Fibroblast of the aortic adventitia (primary cell): Measurements from ENCODE around the gene ILK. TPM values are rescaled to one million over a fixed set of nuclear protein-coding genes. Genes with fewer than 3 reads are reported as not detected.
A peak's percentile ranks its signal among the peaks of the same experiment; 100 is the strongest.

Experiments used
- DNase-seq: peaks from one replicate; pipeline ENCODE4 v3.0.0-alpha.2; 2010; ENCODE audit warnings: low read depth
- H3K4me3 ChIP-seq: 2 replicates; pipeline ENCODE4 v1.5.1; 2011; ENCODE audit warnings: low read depth, mild to moderate bottlenecking, control low read depth, low read length, moderate library complexity
- CTCF ChIP-seq: IDR thresholded peaks from 2 replicates; pipeline ENCODE4 v1.5.1; 2011; ENCODE audit warnings: mild to moderate bottlenecking, low read length, control low read depth, inconsistent platforms; ENCODE audit not compliant: insufficient read depth
- total RNA-seq: library from RNA; depleted of rRNA; stranded (reverse); fragments of >200 nt; gene quantifications from 2 replicates; pipeline ENCODE4 v1.2.3, GENCODE V29; 2012; ENCODE audit warnings: low replicate concordance

The ILK gene
- total RNA-seq, 1 donor = 145 TPM

DNA sequence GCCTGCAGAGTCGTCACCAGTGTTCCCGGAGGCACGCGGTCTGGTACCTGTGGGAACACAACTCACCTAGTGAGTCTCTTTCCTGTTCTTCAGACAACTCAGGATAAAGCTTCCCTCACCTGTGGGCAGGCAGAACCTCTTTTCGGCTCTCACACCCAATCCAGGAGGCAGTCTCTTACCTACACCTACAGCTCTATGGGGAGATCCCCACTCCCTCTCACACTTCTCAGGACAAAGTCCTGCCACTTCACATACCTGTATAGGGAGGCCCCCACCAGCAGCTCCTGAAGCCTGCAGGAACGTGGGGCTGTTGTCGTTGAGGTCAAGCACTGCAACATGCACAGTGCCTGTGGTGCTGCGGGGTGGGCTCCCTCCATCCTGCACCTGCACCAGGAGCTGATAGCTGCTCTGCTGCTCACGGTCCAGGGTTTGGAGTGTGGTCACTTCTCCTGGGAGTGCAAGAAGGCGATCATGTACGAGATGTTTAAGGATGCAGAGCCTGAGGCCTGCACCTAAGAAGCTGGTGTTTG is 27.9 kb downstream of the ILK start:
- DNase-seq = no peak
- no peak for TF ChIP-seq CTCF
- no peak overlapping the region for H3K4me3 ChIP-seq

GRCh38 chr11:6632116-6633073 is 28.8 kb downstream of the ILK start:
- H3K4me3 ChIP-seq = no peak overlapping the region
- no peak for TF ChIP-seq CTCF
- no peak for DNase-seq

- no peak for DNase-seq
- no peak for TF ChIP-seq CTCF
- H3K4me3 ChIP-seq = no peak overlapping the region
These were observed 30.1 kb downstream of the ILK start for GRCh38 chr11:6633422-6634408.

DNA sequence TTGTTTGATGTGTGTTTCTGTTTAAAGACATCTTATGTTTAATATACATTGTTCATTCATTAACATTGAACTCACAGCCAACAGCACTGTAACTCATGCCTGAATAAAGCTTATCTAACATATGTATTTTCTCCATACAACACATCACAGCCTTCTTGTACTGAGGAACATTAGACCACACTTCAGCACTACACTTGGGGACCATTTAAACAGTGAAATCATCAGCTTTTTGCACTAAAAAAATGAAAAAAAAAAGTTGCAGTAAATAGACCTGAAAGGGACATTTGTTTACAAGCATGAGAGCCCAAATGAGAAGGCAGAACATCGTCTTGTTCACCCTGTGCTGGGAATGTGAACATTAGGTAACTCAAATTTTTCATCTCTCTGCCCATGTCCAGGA is 31.0 kb downstream of the ILK start:
- no peak overlapping the region for H3K4me3 ChIP-seq
- no peak for DNase-seq
- TF ChIP-seq CTCF = no peak

DNA sequence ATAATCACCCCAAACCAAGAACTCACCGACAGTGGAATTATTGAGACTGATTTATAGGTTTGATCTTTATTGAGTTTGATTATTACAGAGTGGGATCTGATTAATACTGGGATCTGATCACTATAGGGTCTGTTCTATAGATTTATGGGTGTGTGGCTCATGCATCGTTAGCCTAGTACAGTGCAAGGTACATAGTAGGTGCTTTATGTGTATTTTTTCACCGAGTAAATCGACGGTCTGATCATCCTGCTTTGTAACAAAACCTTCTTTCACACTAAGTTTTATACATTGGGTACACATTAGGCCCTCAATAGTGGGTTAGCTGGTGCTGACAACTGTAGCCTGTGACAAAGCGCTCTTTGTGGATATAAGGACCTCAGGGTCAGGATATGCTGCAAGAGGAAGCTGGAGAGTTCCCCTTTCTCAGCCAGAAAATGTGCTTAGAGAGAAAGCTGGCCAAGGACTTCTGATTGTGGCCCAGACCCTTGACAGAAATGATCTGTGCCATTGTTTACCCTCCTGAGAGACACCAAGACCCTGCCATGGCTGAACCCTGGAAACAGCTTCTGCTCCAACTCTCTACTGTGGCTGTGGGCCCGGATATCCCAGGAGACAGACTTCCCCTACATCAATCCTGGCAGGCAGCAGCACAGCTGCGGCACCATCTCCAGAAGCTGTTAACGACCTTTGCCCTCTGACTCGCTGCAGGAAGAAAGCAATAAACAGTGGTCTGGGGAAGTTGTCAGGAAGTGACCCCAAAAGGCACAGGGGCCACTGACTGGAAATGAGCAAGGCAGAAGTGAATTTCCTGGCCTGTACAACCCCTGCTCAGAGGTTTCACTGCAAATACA is 31.7 kb downstream of the ILK start:
- H3K4me3 ChIP-seq = no peak overlapping the region
- DNase-seq = peak; percentile 36
- TF ChIP-seq CTCF = no peak

- TF ChIP-seq CTCF = no peak
- H3K4me3 ChIP-seq = no peak overlapping the region
- DNase-seq = no peak
These were observed 32.9 kb downstream of the ILK start for GRCh38 chr11:6636480-6636879.
